Midbrain (tissue), 1 donor: ENCODE measurements around the gene WDHD1.
"Not testable (repeated sequence)": the region's sequence is repeated elsewhere in the genome, so short reads cannot be mapped to it uniquely, and the experiment has no call there.

Experiments
- DNase-seq: peaks from one replicate; lab custom pipeline; 2025; lab: John Stamatoyannopoulos, UW

WDHD1 gene

GRCh38 chr14:55045087-55045486, 18.2 kb upstream of the WDHD1 start:
- no peak for DNase-seq

- no peak for DNase-seq
Observed at GRCh38 chr14:55043528-55043927, 16.6 kb upstream of the WDHD1 start.

GRCh38 chr14:55038708-55039107, 11.8 kb upstream of the WDHD1 start:
- DNase-seq: no peak

GRCh38 chr14:55037995-55038394, 11.1 kb upstream of the WDHD1 start:
- DNase-seq: not testable (repeated sequence)

- DNase-seq: no peak
Observed at GRCh38 chr14:55031190-55031589, 4.3 kb upstream of the WDHD1 start.

- no peak for DNase-seq
Observed at GRCh38 chr14:55028476-55028875, 1.6 kb upstream of the WDHD1 start.

GRCh38 chr14:55028066-55028465, 1.2 kb upstream of the WDHD1 start:
- DNase-seq: no peak

GRCh38 chr14:55026441-55026792, 482 bp downstream of the WDHD1 start:
- no peak for DNase-seq

- no peak for DNase-seq
Observed at GRCh38 chr14:55025948-55026347, 951 bp downstream of the WDHD1 start.

- not testable (repeated sequence) for DNase-seq
Observed at GRCh38 chr14:55024365-55024764, 2.5 kb downstream of the WDHD1 start.

- DNase-seq: no peak
Observed at GRCh38 chr14:55019968-55020554, 6.8 kb downstream of the WDHD1 start.

GRCh38 chr14:55015006-55015405, 11.9 kb downstream of the WDHD1 start:
- DNase-seq: no peak

- DNase-seq: no peak
Observed at GRCh38 chr14:55005071-55005470, 21.8 kb downstream of the WDHD1 start.

- DNase-seq: no peak
Observed at GRCh38 chr14:55000381-55000780, 26.5 kb downstream of the WDHD1 start.

- DNase-seq: no peak
Observed at GRCh38 chr14:54985156-54985555, 41.7 kb downstream of the WDHD1 start.

- DNase-seq: no peak
Observed at GRCh38 chr14:54981698-54982097, 45.2 kb downstream of the WDHD1 start.

- no peak for DNase-seq
Observed at GRCh38 chr14:54979039-54979438, 47.9 kb downstream of the WDHD1 start.

- DNase-seq: no peak
Observed at GRCh38 chr14:54976316-54976715, 50.6 kb downstream of the WDHD1 start.

- DNase-seq: no peak
Observed at GRCh38 chr14:54975856-54976255, 51.0 kb downstream of the WDHD1 start.

- no peak for DNase-seq
Observed at GRCh38 chr14:54974788-54975414, 52.0 kb downstream of the WDHD1 start.

- DNase-seq: no peak
Observed at GRCh38 chr14:54967496-54967895, 59.4 kb downstream of the WDHD1 start.

GRCh38 chr14:54955143-54955542, 71.8 kb downstream of the WDHD1 start:
- DNase-seq: no peak

GRCh38 chr14:54953609-54954008, 73.3 kb downstream of the WDHD1 start:
- not testable (repeated sequence) for DNase-seq

- DNase-seq: not testable (repeated sequence)
Observed at GRCh38 chr14:54952803-54953202, 74.1 kb downstream of the WDHD1 start.
